Activated naive CD4-positive, alpha-beta T cell treated with anti-CD3 and anti-CD28 coated beads for 36 hours (primary cell): ENCODE measurements around the gene MSANTD7. TPM values are rescaled to one million over a fixed set of nuclear protein-coding genes. Genes with fewer than 3 reads are reported as not detected.
"Not testable (repeated sequence)": the region's sequence is repeated elsewhere in the genome, so short reads cannot be mapped to it uniquely, and the experiment has no call there.

Experiments
- CTCF ChIA-PET: fragments of 350-600 bp; sonication (Branson Sonifier 250); formaldehyde crosslinking; loops from one replicate; lab custom pipeline; 2021; ENCODE audit warnings: antibody characterized with exemption; lab: Charles Lee
- DNase-seq: peaks from one replicate; pipeline ENCODE4 v3.0.0-alpha.2; 2020
- H3K27ac Mint-ChIP-seq: one replicate; pipeline ENCODE4 v1.8.0; 2021; ENCODE audit warnings: mild to moderate bottlenecking, mixed read lengths
- H3K27me3 Mint-ChIP-seq: one replicate; pipeline ENCODE4 v1.8.0; 2021; ENCODE audit warnings: low read depth, mixed read lengths
- H3K36me3 Mint-ChIP-seq: one replicate; pipeline ENCODE4 v1.8.0; 2021; ENCODE audit warnings: low read depth, mixed read lengths
- H3K4me1 Mint-ChIP-seq: one replicate; pipeline ENCODE4 v1.8.0; 2021; ENCODE audit warnings: low read depth, mixed read lengths
- H3K4me3 Mint-ChIP-seq: one replicate; pipeline ENCODE4 v1.8.0; 2021; ENCODE audit warnings: mild to moderate bottlenecking, moderate library complexity, mixed read lengths
- H3K9me3 Mint-ChIP-seq: one replicate; pipeline ENCODE4 v1.8.0; 2021; ENCODE audit warnings: mixed read lengths
- intact Hi-C: fragments of 100-400 bp; cut with micrococcal nuclease; formaldehyde crosslinking; loops from one replicate; pipeline ENCODE4 v1.15.1; 2023
- total RNA-seq, 2 experiments: library from RNA; stranded (reverse); gene quantifications; one replicate each; pipeline ENCODE4 v1.2.3, GENCODE V29; 2021

MSANTD7 gene
- total RNA-seq, result 10 to 100 TPM; 19.6 to 21.3 TPM

GRCh38 chr10:14837757-14838581 is at the start of gene MSANTD7, which contains the start of the genes CDNF and HSPA14:
Gene MSANTD7, plus strand, starts transcription at chr10:14838306. Its CDS starts 3,979 bp downstream, at chr10:14842285.
Gene CDNF, minus strand, starts transcription at chr10:14838037. Its CDS starts 91 bp downstream, at chr10:14837946.
Gene HSPA14, plus strand, starts transcription at chr10:14838306. Its CDS starts 97 bp downstream, at chr10:14838403.
- DNase-seq, result peak; percentile 99
- H3K9me3 Mint-ChIP-seq, result no peaks in the 10 kb centered on the region
- CTCF ChIA-PET, result interaction anchor here (0.7 to 3.2 kb wide), 13 partner anchors 66 to 652 kb away, joined by 3 to 11 read pairs (median 4); no protein-coding TSS in a partner anchor
- peak within 1 kb of the TSS; percentile 92 for H3K4me3 Mint-ChIP-seq
- peaks cover 22% of the 10 kb centered on the region for H3K4me1 Mint-ChIP-seq
- intact Hi-C loops, result loop anchor here (1.0 to 5.0 kb wide), 12 partner anchors 40 to 1051 kb away; partner anchors contain the start of genes DCLRE1C, MEIG1, RPP38 and SUV39H2
- peak within 1 kb of the TSS; percentile 93 for H3K27ac Mint-ChIP-seq
- H3K36me3 Mint-ChIP-seq, result peaks cover 26% of the 10 kb centered on the region
- no peaks in the 10 kb centered on the region for H3K27me3 Mint-ChIP-seq

GRCh38 chr10:14798636-14799035 is 39.5 kb upstream of the MSANTD7 start:
- Mint-ChIP-seq H3K27me3 (no peaks in the 10 kb centered on the region), H3K4me3 (no peak overlapping the region), H3K27ac (no peak overlapping the region), H3K4me1 (no peaks in the 10 kb centered on the region), H3K36me3 (no peaks in the 10 kb centered on the region), H3K9me3 (no peaks in the 10 kb centered on the region)
- intact Hi-C loops, result no loop called here
- DNase-seq, result no peak
- CTCF ChIA-PET, result interaction anchor here (1.5 kb wide), 1 partner anchor 11 kb away, joined by 3 read pairs; no protein-coding TSS in a partner anchor

- DNase-seq, result no peak
- no peak overlapping the region for H3K27ac Mint-ChIP-seq
- intact Hi-C loops, result no loop called here
- H3K4me3 Mint-ChIP-seq, result no peak overlapping the region
- H3K9me3 Mint-ChIP-seq, result no peaks in the 10 kb centered on the region
- no peaks in the 10 kb centered on the region for H3K4me1 Mint-ChIP-seq
- CTCF ChIA-PET, result interaction anchor here (2.0 kb wide), 1 partner anchor 9 kb away, joined by 4 read pairs; no protein-coding TSS in a partner anchor
- H3K36me3 Mint-ChIP-seq, result no peaks in the 10 kb centered on the region
- no peaks in the 10 kb centered on the region for H3K27me3 Mint-ChIP-seq
These were observed 37.7 kb upstream of the MSANTD7 start for GRCh38 chr10:14800397-14800796.

GRCh38 chr10:14801723-14802122 is 36.4 kb upstream of the MSANTD7 start:
- intact Hi-C loops, result no loop called here
- no peak overlapping the region for H3K27ac Mint-ChIP-seq
- no peak for DNase-seq
- no peaks in the 10 kb centered on the region for H3K36me3 Mint-ChIP-seq
- no peak overlapping the region for H3K4me3 Mint-ChIP-seq
- H3K9me3 Mint-ChIP-seq, result no peaks in the 10 kb centered on the region
- H3K27me3 Mint-ChIP-seq, result no peaks in the 10 kb centered on the region
- CTCF ChIA-PET, result interaction anchor here (0.6 kb wide), 1 partner anchor 183 kb away, joined by 4 read pairs; no protein-coding TSS in a partner anchor
- no peaks in the 10 kb centered on the region for H3K4me1 Mint-ChIP-seq

GRCh38 chr10:14803827-14804226 is 34.3 kb upstream of the MSANTD7 start:
- Mint-ChIP-seq H3K4me3 (no peak overlapping the region), H3K27me3 (no peaks in the 10 kb centered on the region), H3K27ac (no peak overlapping the region), H3K9me3 (no peaks in the 10 kb centered on the region), H3K4me1 (no peaks in the 10 kb centered on the region), H3K36me3 (no peaks in the 10 kb centered on the region)
- CTCF ChIA-PET, result no interaction called here
- DNase-seq, result no peak
- intact Hi-C loops, result no loop called here

GRCh38 chr10:14806318-14806717 is 31.8 kb upstream of the MSANTD7 start:
- intact Hi-C loops, result no loop called here
- CTCF ChIA-PET, result no interaction called here
- DNase-seq, result no peak
- Mint-ChIP-seq H3K9me3 (no peaks in the 10 kb centered on the region), H3K27ac (no peak overlapping the region), H3K27me3 (no peaks in the 10 kb centered on the region), H3K4me1 (peaks cover 8% of the 10 kb centered on the region), H3K4me3 (no peak overlapping the region), H3K36me3 (no peaks in the 10 kb centered on the region)

- Mint-ChIP-seq H3K4me1 (peaks cover 24% of the 10 kb centered on the region), H3K27me3 (no peaks in the 10 kb centered on the region), H3K4me3 (no peak overlapping the region), H3K9me3 (no peaks in the 10 kb centered on the region), H3K36me3 (no peaks in the 10 kb centered on the region), H3K27ac (no peak overlapping the region)
- intact Hi-C loops, result loop anchor here (1.0 to 5.0 kb wide), 4 partner anchors 146 to 209 kb away; no protein-coding TSS in a partner anchor
- no peak for DNase-seq
- CTCF ChIA-PET, result interaction anchor here (0.8 to 3.2 kb wide), 3 partner anchors 12 to 274 kb away, joined by 3 to 13 read pairs (median 8); no protein-coding TSS in a partner anchor
These were observed 26.8 kb upstream of the MSANTD7 start for GRCh38 chr10:14810969-14811953.

- no peak for DNase-seq
- H3K36me3 Mint-ChIP-seq, result no peaks in the 10 kb centered on the region
- intact Hi-C loops, result loop anchor here (5.0 kb wide), 1 partner anchor 210 kb away; no protein-coding TSS in a partner anchor
- H3K9me3 Mint-ChIP-seq, result no peaks in the 10 kb centered on the region
- H3K4me1 Mint-ChIP-seq, result peaks cover 24% of the 10 kb centered on the region
- CTCF ChIA-PET, result interaction anchor here (3.2 kb wide), 1 partner anchor 11 kb away, joined by 13 read pairs; no protein-coding TSS in a partner anchor
- H3K27ac Mint-ChIP-seq, result no peak overlapping the region
- no peak overlapping the region for H3K4me3 Mint-ChIP-seq
- H3K27me3 Mint-ChIP-seq, result no peaks in the 10 kb centered on the region
These were observed 25.8 kb upstream of the MSANTD7 start for GRCh38 chr10:14812271-14812670.

- Mint-ChIP-seq H3K4me1 (peaks cover 22% of the 10 kb centered on the region), H3K4me3 (no peak overlapping the region), H3K27ac (no peak overlapping the region), H3K27me3 (no peaks in the 10 kb centered on the region), H3K36me3 (no peaks in the 10 kb centered on the region), H3K9me3 (no peaks in the 10 kb centered on the region)
- intact Hi-C loops, result no loop called here
- no peak for DNase-seq
- CTCF ChIA-PET, result no interaction called here
These were observed 22.4 kb upstream of the MSANTD7 start for GRCh38 chr10:14815681-14816080.

- H3K36me3 Mint-ChIP-seq, intact Hi-C loops, H3K4me3 Mint-ChIP-seq, H3K27ac Mint-ChIP-seq, H3K9me3 Mint-ChIP-seq, CTCF ChIA-PET, DNase-seq, H3K27me3 Mint-ChIP-seq: not testable (repeated sequence)
- H3K4me1 Mint-ChIP-seq, result peaks cover 12% of the 10 kb centered on the region
These were observed 21.4 kb upstream of the MSANTD7 start for GRCh38 chr10:14816717-14817116.

- Mint-ChIP-seq H3K4me1 (peaks cover 3% of the 10 kb centered on the region), H3K27ac (no peak overlapping the region), H3K36me3 (peaks cover 1% of the 10 kb centered on the region), H3K4me3 (no peak overlapping the region), H3K27me3 (no peaks in the 10 kb centered on the region), H3K9me3 (no peaks in the 10 kb centered on the region)
- no peak for DNase-seq
- intact Hi-C loops, result no loop called here
- CTCF ChIA-PET, result interaction anchor here (0.7 to 1.1 kb wide), 3 partner anchors 96 to 343 kb away, joined by 3 read pairs; no protein-coding TSS in a partner anchor
These were observed 17.9 kb upstream of the MSANTD7 start for GRCh38 chr10:14820010-14820774.
